ENCODE measurements around the gene PLEKHG4. TPM values are rescaled to one million over a fixed set of nuclear protein-coding genes. Genes with fewer than 3 reads are reported as not detected.

Gene PLEKHG4
- total RNA-seq, 1 donor from 2014 or later = 11.6 TPM

- peak; percentile 17 to 56 for DNase-seq (ENCODE audit: low read depth in 2 of 2)
Observed at GRCh38 chr16:67284699-67285646, 5.6 kb downstream of the PLEKHG4 start.

- DNase-seq (ENCODE audit: low read depth in 2 of 2) = no peak
Observed at GRCh38 chr16:67286441-67287235, 7.3 kb downstream of the PLEKHG4 start.

GRCh38 chr16:67287960-67288359, 8.6 kb downstream of the PLEKHG4 start:
- DNase-seq (ENCODE audit: low read depth in 2 of 2) = no peak

GRCh38 chr16:67291461-67291860, 12.1 kb downstream of the PLEKHG4 start:
- no peak for DNase-seq (ENCODE audit: low read depth in 2 of 2)

GRCh38 chr16:67294171-67294757, 14.9 kb downstream of the PLEKHG4 start:
- no peak for DNase-seq (ENCODE audit: low read depth in 2 of 2)

- no peak for DNase-seq (ENCODE audit: low read depth in 2 of 2)
Observed at GRCh38 chr16:67294938-67295361, 15.6 kb downstream of the PLEKHG4 start.

- no peak for DNase-seq (ENCODE audit: low read depth in 2 of 2)
Observed at GRCh38 chr16:67296420-67296819, 17.1 kb downstream of the PLEKHG4 start.

GRCh38 chr16:67298277-67298676, 18.9 kb downstream of the PLEKHG4 start:
- DNase-seq (ENCODE audit: low read depth in 2 of 2) = no peak

- no peak for DNase-seq (ENCODE audit: low read depth in 2 of 2)
Observed at GRCh38 chr16:67299269-67299668, 19.9 kb downstream of the PLEKHG4 start.

GRCh38 chr16:67301080-67301782, 21.9 kb downstream of the PLEKHG4 start:
- DNase-seq (ENCODE audit: low read depth in 2 of 2) = no peak

- DNase-seq (ENCODE audit: low read depth in 2 of 2) = no peak
Observed at GRCh38 chr16:67302076-67302475, 22.7 kb downstream of the PLEKHG4 start.

GRCh38 chr16:67302970-67303369, 23.6 kb downstream of the PLEKHG4 start:
- no peak for DNase-seq (ENCODE audit: low read depth in 2 of 2)

GRCh38 chr16:67304020-67304419, 24.7 kb downstream of the PLEKHG4 start:
- no peak for DNase-seq (ENCODE audit: low read depth in 2 of 2)

- DNase-seq (ENCODE audit: low read depth in 2 of 2) = no peak
Observed at GRCh38 chr16:67305216-67306071, 26.1 kb downstream of the PLEKHG4 start.

- no peak for DNase-seq (ENCODE audit: low read depth in 2 of 2)
Observed at GRCh38 chr16:67310561-67310960, 31.2 kb downstream of the PLEKHG4 start.

GRCh38 chr16:67311607-67312488, 32.5 kb downstream of the PLEKHG4 start:
- peak; percentile 83 to 96 for DNase-seq (ENCODE audit: low read depth in 2 of 2)

- no peak for DNase-seq (ENCODE audit: low read depth in 2 of 2)
Observed at GRCh38 chr16:67312719-67313118, 33.4 kb downstream of the PLEKHG4 start.

GRCh38 chr16:67317853-67318252, 38.5 kb downstream of the PLEKHG4 start:
- no peak for DNase-seq (ENCODE audit: low read depth in 2 of 2)

GRCh38 chr16:67326115-67326471, 46.8 kb downstream of the PLEKHG4 start:
- DNase-seq (ENCODE audit: low read depth in 2 of 2) = no peak

All from dermis microvascular lymphatic vessel endothelial cell (primary cell).